Measurements from ENCODE around the gene TNRC18.

The TNRC18 gene

DNA sequence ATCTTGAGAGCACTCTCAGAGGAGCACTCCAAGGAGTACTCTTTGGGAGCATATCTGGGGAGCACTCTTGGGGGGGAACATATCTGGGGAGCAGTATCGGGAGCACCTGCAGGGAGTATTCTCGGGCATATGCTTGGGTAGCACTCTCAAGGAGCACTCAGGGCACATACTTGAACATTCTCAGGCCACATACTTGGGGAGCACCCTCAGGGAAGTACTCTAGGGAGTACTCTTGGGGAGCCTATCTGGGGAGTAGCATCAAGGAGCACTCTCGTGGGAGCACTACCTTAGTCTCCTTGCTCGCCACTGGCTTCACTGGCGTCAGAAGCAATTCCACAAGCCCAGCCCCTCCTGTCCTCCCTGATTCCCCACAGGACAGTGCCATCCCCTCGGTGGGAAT, 31.5 kb upstream of the TNRC18 start:
- no peak for DNase-seq (ENCODE audit: low read depth)
- TF ChIP-seq, protein P1, sequence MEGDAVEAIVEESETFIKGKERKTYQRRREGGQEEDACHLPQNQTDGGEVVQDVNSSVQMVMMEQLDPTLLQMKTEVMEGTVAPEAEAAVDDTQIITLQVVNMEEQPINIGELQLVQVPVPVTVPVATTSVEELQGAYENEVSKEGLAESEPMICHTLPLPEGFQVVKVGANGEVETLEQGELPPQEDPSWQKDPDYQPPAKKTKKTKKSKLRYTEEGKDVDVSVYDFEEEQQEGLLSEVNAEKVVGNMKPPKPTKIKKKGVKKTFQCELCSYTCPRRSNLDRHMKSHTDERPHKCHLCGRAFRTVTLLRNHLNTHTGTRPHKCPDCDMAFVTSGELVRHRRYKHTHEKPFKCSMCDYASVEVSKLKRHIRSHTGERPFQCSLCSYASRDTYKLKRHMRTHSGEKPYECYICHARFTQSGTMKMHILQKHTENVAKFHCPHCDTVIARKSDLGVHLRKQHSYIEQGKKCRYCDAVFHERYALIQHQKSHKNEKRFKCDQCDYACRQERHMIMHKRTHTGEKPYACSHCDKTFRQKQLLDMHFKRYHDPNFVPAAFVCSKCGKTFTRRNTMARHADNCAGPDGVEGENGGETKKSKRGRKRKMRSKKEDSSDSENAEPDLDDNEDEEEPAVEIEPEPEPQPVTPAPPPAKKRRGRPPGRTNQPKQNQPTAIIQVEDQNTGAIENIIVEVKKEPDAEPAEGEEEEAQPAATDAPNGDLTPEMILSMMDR (IDR thresholded peaks at IDR 0.05; ENCODE audit: low read depth, low read length, missing control alignments): no peak
- H3K4me3 ChIP-seq (ENCODE audit: low read depth, low read length): no peak overlapping the region

DNA sequence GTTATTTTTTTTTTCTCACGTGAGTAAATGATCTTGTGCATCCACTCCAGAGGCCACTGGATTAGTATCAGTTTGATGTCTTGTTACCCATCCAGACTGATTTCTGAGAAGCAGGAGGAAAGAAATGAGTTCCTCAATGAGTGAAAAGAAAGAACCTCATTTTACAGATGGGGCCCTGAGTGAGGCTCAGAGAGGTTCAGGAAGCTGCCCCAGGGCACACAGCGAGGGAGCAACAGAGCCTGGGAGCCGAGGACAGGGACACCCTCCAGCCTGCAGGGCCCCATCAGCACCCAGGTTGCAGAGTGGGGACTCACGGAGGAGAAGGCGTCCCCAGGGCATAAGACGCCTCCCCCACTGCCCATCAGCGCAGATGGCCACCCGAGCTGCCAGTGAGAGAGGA, 30.9 kb upstream of the TNRC18 start:
- H3K4me3 ChIP-seq (ENCODE audit: low read depth, low read length): no peak overlapping the region
- no peak for DNase-seq (ENCODE audit: low read depth)
- TF ChIP-seq, protein P1 (IDR thresholded peaks at IDR 0.05; ENCODE audit: low read depth, low read length, missing control alignments): no peak

DNA sequence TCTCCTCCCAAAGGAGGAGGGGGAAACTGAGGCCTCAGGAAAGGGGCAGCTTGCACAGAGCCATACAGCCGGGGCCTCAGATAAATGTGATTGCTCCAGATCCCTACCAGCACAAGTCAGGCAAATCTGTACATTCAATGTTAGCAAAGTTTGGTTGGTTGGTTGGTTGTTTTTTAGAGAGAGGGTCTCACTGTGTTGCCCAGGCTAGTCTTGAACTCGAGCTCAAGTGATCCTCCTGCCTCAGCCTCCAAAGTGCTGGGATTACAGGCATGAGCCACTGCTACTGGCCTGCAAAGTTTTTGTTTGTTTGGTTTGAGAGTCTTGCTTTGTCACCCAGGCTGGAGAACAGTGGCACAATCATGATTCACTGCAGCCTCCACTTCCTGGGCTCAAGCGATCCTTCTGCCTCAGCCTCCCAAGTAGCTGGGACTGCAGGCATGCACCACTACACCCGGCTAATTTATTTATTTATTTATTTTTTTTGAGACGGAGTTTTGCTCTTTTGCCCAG, 30.0 kb upstream of the TNRC18 start:
- H3K4me3 ChIP-seq (ENCODE audit: low read depth, low read length): no peak overlapping the region
- DNase-seq (ENCODE audit: low read depth): no peak
- TF ChIP-seq, protein P1 (IDR thresholded peaks at IDR 0.05; ENCODE audit: low read depth, low read length, missing control alignments): no peak

DNA sequence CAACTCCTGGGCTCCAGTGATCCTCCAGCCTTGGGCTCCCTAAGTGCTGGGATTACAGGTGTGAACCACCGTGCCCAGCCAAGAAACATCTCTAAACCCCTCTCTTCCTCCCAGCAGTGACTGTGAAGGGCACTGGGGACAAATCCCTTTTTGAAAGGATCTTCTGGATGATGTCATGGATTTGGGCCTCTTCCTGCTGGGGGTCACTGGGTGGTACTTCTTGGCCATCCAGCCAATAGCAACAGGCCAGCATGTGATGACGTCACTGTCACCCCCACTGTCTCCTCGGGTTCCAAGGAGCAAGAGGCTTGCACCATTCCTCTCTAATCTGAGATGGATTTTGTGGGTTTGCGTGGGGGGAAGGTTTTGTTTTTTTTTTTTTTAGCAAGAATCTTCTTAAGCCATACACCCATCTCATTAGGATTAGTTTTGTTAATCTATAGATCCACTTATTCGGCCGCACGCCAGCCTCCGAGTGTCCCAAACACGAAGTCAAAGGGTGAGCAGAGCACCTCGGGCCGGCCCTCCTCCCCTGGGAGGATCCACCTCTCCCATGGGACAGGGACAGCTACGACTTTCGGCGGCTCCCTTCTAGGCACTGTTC, 29.4 kb upstream of the TNRC18 start:
- no peak for DNase-seq (ENCODE audit: low read depth)
- TF ChIP-seq, protein P1 (IDR thresholded peaks at IDR 0.05; ENCODE audit: low read depth, low read length, missing control alignments): no peak
- no peak overlapping the region for H3K4me3 ChIP-seq (ENCODE audit: low read depth, low read length)

DNA sequence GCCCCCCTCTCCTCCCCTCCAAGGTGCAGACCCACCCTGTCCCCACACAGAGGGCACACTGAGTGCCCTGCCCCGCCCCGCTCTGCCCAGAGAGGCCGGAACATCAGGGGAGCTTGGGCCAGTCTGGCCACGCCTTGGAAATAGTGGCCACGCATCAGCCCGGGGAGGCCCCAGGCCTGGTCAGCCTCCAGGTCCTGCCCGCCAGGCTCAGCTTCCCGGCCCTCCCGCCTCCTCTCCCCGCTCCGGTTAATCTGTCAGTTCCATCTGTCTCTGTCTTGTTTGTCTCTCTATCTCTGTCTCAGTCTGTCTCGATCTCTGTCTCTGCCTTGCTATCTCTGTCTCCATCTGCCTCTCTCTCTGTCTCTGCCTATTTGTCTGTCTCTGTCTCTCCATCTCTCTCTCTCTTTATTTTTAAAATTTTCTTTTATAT, 28.9 kb upstream of the TNRC18 start:
- no peak for DNase-seq (ENCODE audit: low read depth)
- TF ChIP-seq, protein P1 (IDR thresholded peaks at IDR 0.05; ENCODE audit: low read depth, low read length, missing control alignments): no peak
- no peak overlapping the region for H3K4me3 ChIP-seq (ENCODE audit: low read depth, low read length)

DNA sequence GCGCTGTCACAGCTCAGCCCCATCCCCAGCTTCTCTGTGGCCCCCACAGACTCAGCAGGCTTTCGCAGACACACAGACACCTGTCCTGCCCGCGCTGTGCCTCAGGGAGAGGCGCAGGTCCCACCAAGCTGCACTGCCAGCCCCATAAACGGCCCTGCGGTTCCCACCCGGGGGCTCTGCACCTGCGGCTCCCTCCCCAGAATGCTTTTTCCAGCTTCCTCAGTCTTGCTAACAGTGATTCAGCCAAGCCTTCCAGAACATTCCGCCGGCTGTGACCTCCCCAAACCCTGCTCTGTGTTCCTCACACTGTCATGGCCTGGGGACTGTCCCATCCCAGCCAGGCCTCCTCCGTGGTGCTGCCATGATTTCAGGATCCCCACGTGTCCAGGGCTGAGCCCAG, 27.8 kb upstream of the TNRC18 start:
- H3K4me3 ChIP-seq (ENCODE audit: low read depth, low read length): no peak overlapping the region
- DNase-seq (ENCODE audit: low read depth): no peak
- TF ChIP-seq, protein P1 (IDR thresholded peaks at IDR 0.05; ENCODE audit: low read depth, low read length, missing control alignments): no peak
